Activated gamma-delta T cell treated with anti-CD3 and anti-CD28 coated beads, Interleukin-2, amount 50 U/mL, for 16 hours (primary cell): Measurements from ENCODE around the gene PAPPA.

ENCODE experiments used
- DNase-seq: peaks from one replicate; pipeline ENCODE4 v3.0.0-alpha.2; 2020; ENCODE audit warnings: low read depth

The PAPPA gene, protein sequence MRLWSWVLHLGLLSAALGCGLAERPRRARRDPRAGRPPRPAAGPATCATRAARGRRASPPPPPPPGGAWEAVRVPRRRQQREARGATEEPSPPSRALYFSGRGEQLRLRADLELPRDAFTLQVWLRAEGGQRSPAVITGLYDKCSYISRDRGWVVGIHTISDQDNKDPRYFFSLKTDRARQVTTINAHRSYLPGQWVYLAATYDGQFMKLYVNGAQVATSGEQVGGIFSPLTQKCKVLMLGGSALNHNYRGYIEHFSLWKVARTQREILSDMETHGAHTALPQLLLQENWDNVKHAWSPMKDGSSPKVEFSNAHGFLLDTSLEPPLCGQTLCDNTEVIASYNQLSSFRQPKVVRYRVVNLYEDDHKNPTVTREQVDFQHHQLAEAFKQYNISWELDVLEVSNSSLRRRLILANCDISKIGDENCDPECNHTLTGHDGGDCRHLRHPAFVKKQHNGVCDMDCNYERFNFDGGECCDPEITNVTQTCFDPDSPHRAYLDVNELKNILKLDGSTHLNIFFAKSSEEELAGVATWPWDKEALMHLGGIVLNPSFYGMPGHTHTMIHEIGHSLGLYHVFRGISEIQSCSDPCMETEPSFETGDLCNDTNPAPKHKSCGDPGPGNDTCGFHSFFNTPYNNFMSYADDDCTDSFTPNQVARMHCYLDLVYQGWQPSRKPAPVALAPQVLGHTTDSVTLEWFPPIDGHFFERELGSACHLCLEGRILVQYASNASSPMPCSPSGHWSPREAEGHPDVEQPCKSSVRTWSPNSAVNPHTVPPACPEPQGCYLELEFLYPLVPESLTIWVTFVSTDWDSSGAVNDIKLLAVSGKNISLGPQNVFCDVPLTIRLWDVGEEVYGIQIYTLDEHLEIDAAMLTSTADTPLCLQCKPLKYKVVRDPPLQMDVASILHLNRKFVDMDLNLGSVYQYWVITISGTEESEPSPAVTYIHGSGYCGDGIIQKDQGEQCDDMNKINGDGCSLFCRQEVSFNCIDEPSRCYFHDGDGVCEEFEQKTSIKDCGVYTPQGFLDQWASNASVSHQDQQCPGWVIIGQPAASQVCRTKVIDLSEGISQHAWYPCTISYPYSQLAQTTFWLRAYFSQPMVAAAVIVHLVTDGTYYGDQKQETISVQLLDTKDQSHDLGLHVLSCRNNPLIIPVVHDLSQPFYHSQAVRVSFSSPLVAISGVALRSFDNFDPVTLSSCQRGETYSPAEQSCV (N-terminal part only)

DNA sequence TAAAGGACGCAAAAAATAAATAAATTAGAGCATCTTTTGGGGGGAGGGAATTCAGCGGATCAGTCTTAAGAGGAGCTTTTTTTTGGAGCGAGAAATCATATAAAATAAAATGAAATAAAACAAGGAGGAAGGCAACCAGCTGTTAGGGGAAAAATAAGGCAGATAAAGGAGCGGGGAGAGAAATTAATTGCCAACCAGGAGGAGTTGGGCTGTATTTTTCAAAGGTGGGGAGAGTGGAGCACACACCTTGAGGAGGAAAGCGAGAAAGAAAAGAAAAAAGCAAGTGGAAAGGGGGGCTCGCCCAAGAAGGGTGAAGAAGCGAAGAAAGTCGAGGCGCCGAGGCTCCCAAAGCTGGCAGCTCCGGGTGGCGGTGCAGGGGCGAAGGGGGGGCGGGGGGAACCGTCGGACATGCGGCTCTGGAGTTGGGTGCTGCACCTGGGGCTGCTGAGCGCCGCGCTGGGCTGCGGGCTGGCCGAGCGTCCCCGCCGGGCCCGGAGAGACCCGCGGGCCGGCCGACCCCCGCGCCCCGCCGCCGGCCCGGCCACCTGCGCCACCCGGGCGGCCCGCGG, at the start of gene PAPPA:
Gene PAPPA (plus strand): TSS at position 27 of the 569 bp plus-strand sequence. CDS start 382 bp downstream, at position 409.
- DNase-seq: no peak

DNA sequence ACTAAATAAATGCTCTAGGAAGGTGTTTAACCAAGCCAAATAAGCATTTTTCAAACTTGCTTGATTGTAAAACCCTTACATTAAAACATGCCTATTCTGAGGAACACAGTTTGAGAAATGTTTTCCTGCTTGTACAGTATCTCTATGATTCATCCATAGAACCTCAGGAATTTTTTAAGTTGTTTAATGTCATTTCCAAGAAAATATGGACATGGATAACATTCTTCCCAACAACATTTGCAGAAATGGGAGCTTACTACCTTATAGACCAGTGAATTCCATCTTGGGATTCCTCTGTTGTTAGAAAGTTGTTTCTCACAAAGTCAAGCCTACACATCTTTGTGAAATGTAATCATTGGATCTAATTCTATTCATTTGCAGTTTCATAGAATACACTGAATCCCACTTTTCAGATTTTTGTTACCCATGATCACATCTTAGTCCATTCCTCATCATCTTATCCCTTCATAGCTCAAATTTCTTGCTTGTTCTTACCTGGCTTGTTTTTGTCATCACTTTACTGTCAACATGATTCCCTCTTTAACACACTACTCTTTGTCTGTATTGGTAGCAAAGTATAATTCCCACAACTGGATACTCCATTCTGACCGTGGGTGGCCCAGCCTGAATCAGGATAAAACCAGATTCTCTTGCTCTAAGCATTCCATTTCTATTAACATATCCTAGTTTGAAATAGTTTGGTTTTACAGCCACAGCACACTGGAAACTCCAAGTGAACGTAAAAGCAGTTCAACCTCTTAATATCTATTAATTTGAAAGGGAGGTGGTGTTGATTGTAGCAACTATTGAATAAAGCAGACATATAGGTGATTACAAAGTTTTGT, 49.4 kb upstream of the PAPPA start:
- DNase-seq: no peak

DNA sequence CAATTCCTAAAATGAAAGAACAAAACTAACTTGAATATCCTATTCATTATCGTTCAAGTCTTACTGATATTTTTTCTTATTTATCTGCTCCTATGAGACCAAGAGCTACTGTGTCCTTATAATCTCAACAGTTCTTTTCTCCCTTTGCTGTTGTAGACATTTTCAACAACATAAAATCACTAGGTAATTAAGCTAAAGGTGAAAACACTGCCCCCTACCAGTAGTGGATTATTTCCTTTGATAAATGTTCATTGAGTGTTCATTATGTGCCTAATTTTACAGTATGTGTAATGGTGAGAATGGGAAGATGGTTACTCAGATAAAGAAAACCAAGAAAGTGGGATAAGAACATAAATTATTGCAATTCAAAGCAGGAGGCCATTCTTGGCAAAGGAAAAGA, 41.4 kb upstream of the PAPPA start:
- no peak for DNase-seq

DNA sequence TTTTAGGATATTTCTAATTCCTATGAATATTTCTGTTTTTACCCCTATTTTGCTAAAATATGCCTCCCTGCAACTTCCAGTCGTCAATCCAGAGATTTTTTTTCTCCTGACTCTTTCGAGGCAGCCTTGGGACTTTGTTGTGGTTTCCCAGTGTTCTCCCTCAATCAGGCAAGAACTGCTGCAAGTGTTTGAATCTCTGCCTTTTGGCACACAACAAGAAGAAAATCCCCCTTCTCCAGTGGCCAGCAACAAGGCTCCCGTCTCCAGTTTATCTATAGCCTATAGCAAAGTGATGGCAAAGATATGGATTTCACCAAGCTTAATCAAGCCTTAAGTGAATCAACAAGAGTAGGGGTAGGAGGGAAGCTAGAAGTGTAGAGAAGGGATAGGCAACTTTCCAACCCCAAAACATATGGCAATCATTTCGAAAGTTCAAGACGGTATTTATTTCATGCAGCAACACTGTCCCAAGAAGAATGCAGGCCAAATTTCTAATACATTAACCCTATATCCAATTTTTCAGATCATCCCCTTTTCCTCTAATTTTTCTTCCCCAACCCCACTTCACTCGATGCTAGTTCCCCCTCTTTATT, 37.7 kb upstream of the PAPPA start:
- no peak for DNase-seq

DNA sequence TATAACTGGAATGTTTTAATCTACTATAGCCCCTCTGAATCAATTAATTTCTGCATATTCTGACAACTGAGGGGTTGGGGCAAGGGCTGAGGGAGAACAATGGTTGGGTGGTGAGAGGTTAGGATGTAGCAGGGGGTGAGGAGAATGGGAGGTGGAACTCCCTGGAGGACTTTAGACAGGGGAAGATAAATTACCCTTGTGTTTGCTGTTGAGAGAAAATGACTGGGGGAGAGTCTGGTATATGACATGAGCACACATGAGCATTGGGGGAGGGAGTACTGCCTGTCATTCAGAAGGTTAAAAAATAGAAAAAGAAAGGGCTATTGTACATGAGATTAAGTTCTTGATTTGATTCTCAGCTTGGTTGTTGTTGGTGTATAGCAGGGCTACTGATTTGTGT, 37.2 kb upstream of the PAPPA start:
- DNase-seq: no peak

DNA sequence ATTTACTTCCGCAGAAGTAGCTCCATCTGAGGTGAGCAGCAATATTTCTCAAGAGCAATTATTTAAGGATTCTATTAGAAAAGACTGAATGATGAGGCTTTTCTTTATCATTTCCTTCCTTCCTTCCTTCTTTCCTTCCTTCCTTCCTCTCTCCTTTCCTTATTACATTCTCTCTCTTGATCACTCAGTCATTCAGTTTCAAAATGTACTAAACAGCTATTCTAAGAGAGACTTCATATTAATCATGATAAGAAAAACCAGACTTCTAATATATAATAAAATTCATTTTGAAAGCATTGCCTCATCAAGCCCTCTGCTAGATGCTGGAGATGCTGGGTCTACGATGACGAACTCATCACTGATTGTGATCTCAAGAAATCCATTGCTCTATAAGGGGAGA, 30.4 kb upstream of the PAPPA start:
- no peak for DNase-seq

DNA sequence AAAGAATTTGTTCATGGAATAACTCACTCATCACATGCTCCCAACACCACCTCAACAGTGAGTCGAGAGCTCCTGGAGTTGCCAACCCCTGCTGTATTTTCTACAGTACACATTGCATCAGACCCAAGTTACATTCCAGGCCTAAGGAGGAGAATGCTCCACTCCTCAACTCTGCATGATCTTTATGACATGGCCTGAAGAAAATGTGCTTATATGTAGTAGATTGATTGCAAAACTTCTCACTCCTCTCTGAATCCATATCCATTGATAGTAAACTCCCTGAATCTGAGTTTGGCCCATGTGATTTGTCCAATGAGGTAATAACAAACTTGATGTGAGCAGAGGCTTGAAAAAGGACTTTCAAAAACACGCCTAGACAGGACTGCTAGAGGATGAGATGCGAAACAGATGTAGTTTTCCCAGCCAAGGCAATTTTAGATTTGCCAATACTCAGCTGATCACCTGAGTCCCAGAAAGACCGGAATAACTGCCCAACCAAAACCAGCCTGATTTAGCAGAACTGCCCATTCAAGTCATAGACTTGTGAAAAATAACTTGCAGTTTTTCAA, 29.0 kb upstream of the PAPPA start:
- DNase-seq: no peak

DNA sequence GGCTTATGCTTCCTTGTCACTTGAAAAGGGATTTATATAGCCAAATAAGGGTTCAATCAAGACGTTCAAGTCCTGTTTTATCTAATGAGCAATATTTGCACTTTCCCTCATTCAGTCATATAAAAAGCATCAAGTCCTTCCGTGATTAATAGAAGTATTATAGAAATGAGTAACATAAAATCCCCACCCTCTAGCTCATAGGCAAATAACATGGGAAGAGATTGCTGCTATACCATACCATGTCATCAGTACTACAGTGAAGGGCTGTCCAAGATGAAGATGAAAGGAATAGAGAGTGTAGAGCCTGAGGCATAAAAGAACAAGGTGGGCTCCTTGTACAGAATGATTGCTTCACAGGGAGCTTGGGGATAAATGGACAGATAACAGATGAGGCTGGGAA, 20.4 kb upstream of the PAPPA start:
- no peak for DNase-seq

DNA sequence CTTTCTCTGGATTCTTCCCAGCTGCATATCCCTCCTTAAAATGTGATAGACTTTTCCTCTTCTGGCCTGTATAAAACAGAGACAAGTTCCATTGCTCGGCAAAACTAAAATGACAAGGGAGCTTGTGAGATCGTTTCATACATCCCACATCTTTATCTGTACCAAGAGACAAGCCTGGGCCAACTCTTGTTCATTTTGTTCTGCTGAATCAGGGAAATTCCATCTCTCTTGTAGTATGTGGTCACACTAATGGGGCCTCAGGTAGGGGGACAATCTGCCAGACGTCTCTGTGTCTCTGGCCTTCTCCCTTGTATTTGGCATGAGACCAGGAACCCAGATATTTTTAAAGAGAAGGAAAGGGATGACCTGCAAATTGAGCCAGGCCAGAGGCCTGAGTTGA, 18.6 kb upstream of the PAPPA start:
- no peak for DNase-seq

DNA sequence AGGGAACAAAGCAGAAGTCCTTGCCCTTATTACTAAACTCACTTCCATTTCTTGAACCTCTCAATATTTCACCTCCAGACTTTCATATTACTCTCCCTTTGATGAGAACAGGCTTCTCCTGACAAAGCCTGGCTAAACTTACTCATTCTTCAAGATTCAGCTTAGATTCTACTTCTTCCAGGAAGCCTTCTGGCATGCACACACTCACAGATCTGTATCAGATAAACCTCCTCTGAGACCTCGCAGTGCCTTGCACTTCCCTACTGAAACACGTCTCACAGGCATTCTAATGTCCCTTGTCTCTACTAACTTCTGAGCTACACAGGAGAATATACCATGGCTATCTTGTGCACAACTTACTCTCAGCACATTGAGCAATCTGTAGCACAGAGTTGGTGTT, 16.6 kb upstream of the PAPPA start:
- DNase-seq: no peak

DNA sequence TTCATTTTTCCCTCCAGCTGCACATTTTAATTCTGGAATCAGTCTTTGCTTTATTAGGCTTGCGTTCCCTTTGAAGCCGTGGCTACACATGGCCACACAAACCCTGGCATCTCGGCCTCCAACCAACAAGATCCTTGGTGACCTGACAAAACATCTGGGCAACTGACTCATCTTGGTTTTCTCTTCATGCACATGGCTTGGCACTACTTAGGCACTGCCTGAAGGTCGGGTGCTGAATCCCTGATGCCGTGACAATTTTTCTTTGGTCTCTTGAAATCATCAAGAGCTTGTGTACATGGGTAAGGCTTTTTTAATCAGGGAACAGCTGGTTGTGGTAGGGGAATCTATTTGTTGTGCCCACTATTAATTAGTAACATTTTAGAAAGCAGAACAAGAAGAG, 16.0 kb upstream of the PAPPA start:
- DNase-seq: no peak

DNA sequence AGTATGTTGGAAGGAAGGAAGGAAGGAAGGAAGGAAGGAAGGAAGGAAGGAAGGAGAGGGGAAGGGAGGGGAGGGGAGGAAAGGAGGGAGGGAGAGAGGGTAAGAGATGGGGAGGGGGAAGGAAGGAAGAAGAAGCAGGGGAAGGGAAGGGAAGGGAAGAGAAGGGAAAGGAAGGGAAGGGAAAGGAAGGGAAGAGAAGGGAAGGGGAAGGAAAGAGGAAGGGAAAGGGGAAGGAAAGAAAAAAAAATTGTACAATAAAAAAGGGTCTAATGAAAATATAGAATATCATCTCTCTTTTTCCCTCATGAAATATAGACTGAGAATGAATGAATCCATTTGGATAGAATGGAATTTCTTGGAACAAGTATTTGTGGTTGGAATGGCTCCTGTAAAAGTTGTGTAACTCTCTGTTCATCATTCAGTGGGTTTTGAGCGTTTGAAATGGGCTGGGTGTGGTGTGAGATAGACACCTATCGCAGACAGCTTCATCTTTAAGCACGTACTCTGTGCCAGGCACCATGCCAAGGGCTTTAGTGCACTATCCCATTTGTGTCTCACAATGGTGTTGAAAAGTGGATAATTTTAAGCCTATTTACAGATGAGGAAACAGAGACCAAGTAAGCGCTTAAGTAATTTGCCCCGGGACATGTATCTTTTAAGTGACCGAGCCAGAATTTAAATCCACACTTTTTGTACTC, 11.6 kb upstream of the PAPPA start:
- no peak for DNase-seq

DNA sequence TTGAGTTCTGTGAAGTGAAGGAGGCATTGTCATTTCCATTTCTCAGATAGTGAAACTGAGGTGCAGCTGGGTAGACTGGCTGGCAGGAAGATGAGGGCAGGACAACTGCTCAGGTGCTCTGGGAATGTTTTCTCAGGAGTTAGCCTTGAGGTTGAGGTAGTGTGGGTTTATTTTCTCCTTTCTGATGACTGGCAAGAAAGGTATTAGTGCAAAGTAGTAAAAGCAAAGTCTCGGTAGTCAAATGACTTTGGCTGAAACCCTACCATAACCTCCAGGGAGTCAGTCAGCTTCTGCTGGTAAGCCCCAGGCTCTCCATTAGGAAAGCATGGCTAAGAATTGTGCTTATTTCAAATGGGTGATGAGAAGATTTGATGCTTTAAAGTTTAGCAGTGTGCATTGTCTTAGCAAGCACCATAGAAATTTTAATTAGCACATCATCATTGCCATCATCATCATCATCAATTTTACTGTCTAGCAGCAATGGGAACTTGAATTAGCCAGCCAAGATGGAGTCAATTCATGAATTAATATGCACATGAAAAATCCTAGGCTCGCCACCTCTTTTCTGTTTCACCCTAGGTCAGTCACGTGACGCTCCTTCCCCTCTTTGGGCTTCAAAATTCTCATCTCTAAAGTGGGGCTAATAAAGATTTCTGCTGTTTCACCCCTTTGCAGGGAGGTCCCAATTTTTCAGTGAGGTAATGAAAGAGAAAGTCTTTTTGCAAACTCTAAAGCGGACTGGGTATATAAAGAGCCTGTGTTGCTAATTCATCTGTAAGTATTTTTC, 10.7 kb upstream of the PAPPA start:
- no peak for DNase-seq

DNA sequence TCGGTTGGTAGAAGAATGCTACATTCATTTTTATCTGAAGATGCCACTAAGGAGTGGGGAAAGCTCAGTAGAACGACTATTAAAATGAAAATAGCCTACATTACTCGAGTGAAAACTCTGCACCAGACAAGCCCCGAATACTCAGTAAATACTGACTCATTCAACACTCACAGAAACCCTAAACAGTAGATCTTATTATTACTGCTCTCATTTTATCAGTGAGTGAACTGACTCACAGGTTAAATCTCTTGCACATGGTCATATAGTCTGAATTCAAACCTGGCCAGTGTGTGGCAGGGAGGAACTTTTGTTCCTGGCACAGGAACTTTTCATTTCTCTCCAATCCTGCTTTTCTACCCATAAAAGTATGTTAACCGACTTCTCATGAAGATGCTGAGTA, 9.6 kb upstream of the PAPPA start:
- DNase-seq: no peak

DNA sequence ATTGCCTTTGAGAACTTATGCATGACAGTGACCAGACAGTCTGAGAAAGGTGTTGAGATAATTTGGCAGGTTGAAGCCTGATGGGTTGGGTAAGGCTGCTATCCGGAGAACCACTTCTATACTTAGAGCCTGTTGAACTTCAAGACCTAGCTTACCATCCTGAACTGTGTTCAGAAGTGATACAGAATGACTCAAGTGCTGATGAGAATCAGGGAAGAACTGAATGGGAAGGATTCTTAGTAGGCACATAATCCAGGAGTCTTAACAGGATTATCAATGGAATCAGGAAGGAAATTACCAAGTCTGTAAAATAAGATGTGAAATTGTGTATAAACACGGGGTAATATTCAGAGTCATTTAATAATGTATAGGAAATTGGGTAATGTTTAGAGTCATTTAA, 9.0 kb upstream of the PAPPA start:
- DNase-seq: no peak

DNA sequence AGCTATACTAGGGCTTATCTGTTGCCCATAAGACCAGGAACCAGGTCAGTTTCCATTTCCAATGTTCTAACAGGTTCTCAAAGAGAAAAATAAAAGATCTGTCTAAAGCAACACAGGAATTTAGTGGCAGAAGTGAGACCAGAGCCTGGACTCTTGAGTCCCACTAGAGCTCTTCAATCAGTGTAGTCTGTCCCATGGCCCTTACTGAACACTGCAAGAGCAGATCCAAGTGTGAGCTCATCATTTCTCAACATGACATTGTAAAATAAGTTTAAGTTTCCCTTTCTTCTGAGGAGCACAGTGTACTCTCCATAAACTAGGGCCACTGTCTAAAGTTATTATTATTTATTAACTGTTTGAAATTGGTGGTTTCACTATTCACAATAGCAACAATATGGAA, 8.6 kb upstream of the PAPPA start:
- no peak for DNase-seq

DNA sequence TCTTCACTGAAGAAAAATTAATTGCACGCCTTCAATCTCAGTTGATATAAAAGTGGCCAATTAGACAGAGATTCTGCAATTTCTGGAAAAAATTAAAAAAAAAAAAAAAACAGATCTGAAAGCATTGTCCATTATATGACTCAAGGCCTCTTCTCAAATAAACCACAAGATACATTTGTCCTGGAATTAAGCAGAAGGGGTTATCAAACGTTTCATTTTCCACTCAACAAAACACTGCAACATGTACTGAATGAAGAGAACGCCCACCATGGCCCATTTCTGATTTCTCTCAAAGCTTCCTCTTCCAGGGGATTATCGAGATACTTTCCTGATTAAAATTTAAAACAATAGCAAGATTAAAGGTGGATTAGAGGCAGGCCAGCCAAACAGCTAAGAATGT, 5.8 kb upstream of the PAPPA start:
- DNase-seq: no peak

DNA sequence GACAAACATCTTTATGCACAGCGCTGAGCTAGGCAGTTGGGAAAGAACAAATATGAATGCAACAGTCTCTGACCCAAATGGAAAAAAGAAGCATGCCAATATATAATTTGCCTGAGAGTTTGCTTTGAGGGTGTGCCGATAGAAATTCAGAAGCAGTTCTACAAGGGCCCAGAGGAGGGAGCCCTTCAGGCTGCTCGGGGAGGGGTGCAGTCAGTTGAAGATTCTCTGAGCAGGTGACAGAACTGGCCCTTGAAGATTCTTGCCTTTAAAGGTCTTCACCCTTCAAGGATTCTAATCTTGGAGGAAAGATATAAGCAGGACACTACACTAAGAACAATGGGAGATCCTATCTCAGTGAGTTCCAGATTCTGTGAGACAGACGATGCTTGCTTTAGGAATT, 3.7 kb upstream of the PAPPA start:
- DNase-seq: no peak

DNA sequence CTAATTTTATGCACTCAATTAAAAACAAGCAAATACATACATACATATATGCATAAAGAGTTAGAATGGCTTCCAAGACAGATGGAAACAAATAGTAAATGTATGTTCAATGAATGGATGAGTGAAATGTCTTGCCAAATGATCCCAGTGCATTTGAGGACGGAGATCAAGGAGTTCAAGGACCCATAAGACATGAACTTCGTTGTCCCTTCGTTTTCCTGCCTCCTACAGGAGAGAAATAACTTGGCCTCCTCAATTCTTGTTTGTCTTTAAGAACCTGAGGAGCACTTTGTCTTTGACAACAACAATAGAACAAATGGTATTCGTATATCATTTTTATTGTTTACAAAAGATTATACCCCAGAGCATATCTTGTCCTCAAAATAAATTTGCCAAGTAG, 2.4 kb upstream of the PAPPA start:
- no peak for DNase-seq
